GM19455 (cell line): ENCODE measurements around the gene TTF1.
A peak's percentile ranks its signal among the peaks of the same experiment; 100 is the strongest.
"Not testable (repeated sequence)": the region's sequence is repeated elsewhere in the genome, so short reads cannot be mapped to it uniquely, and the experiment has no call there.

Source experiments
- ATAC-seq: cut with Tn5 transposase; IDR thresholded peaks from one replicate; pipeline ENCODE4 v1.9.1; 2021; ENCODE audit not compliant: unreplicated experiment

Gene TTF1

GRCh38 chr9:132412089-132412488 is 5.4 kb upstream of the TTF1 start:
- ATAC-seq, result no peak

- ATAC-seq, result no peak
Observed at GRCh38 chr9:132411091-132411508, 4.5 kb upstream of the TTF1 start.

- ATAC-seq, result no peak
Observed at GRCh38 chr9:132410642-132411041, 4.0 kb upstream of the TTF1 start.

- no peak for ATAC-seq
Observed at GRCh38 chr9:132409828-132410528, 3.3 kb upstream of the TTF1 start, which contains the start of gene CFAP77. Gene CFAP77, plus strand, starts transcription at chr9:132410211. Its CDS starts 61 bp downstream, at chr9:132410272.

- ATAC-seq, result no peak
Observed at GRCh38 chr9:132408521-132408920, 1.9 kb upstream of the TTF1 start.

- no peak for ATAC-seq
Observed at GRCh38 chr9:132407196-132407595, 556 bp upstream of the TTF1 start.

GRCh38 chr9:132404228-132404881 is 2.3 kb downstream of the TTF1 start:
- no peak for ATAC-seq

GRCh38 chr9:132401824-132402223 is 4.8 kb downstream of the TTF1 start:
- ATAC-seq, result no peak

- ATAC-seq, result no peak
Observed at GRCh38 chr9:132395560-132395959, 11.1 kb downstream of the TTF1 start.

GRCh38 chr9:132391449-132391848 is 15.2 kb downstream of the TTF1 start:
- ATAC-seq, result no peak

- no peak for ATAC-seq
Observed at GRCh38 chr9:132390966-132391365, 15.7 kb downstream of the TTF1 start.

- no peak for ATAC-seq
Observed at GRCh38 chr9:132387133-132387532, 19.5 kb downstream of the TTF1 start.

GRCh38 chr9:132384376-132384775 is 22.3 kb downstream of the TTF1 start:
- no peak for ATAC-seq

GRCh38 chr9:132383462-132383883 is 23.2 kb downstream of the TTF1 start:
- no peak for ATAC-seq

- peak; percentile 56 for ATAC-seq
Observed at GRCh38 chr9:132381966-132382541, 24.6 kb downstream of the TTF1 start.

GRCh38 chr9:132378416-132378815 is 28.2 kb downstream of the TTF1 start:
- not testable (repeated sequence) for ATAC-seq

GRCh38 chr9:132377769-132378168 is 28.9 kb downstream of the TTF1 start:
- not testable (repeated sequence) for ATAC-seq

- ATAC-seq, result no peak
Observed at GRCh38 chr9:132372177-132373095, 34.2 kb downstream of the TTF1 start.

GRCh38 chr9:132370592-132370991 is 36.0 kb downstream of the TTF1 start:
- ATAC-seq, result no peak

GRCh38 chr9:132369421-132369820 is 37.2 kb downstream of the TTF1 start:
- ATAC-seq, result no peak
